HepG2 (cell line): Measurements from ENCODE around the gene ABCA2. TPM values are rescaled to one million over a fixed set of nuclear protein-coding genes. Genes with fewer than 3 reads are reported as not detected.
A peak's percentile ranks its signal among the peaks of the same experiment; 100 is the strongest.

ENCODE experiments used
- AGO1 ChIP-seq: fragments of 200-400 bp; formaldehyde crosslinking; IDR thresholded peaks from 2 replicates; pipeline ENCODE4 v1.6.1; 2017; ENCODE audit warnings: mild to moderate bottlenecking, low read depth, low read length, moderate library complexity; ENCODE audit not compliant: poor library complexity, severe bottlenecking
- FOXM1 ChIP-seq: sonication (generic); formaldehyde crosslinking; IDR thresholded peaks from 2 replicates; pipeline ENCODE4 v1.5.0; 2020; ENCODE audit warnings: missing genetic modification reagents
- GZF1 ChIP-seq: sonication (generic); formaldehyde crosslinking; IDR thresholded peaks from 2 replicates; pipeline ENCODE4 v1.5.1; 2020; ENCODE audit warnings: mild to moderate bottlenecking, missing genetic modification reagents
- IKZF5 ChIP-seq: IDR thresholded peaks from 2 replicates; pipeline ENCODE4 v1.6.1; 2018; ENCODE audit warnings: missing genetic modification reagents, mild to moderate bottlenecking, missing compliant biosample characterization
- KDM5B ChIP-seq: sonication (generic); formaldehyde crosslinking; IDR thresholded peaks from 2 replicates; pipeline ENCODE4 v1.4.0; 2020; ENCODE audit warnings: missing genetic modification reagents, mild to moderate bottlenecking, borderline replicate concordance
- LBX2 ChIP-seq: sonication (generic); formaldehyde crosslinking; IDR thresholded peaks from 2 replicates; pipeline ENCODE4 v1.5.0; 2020; ENCODE audit warnings: missing genetic modification reagents, mild to moderate bottlenecking, borderline replicate concordance
- NFYC ChIP-seq: IDR thresholded peaks from 2 replicates; pipeline ENCODE4 v1.6.1; 2016; ENCODE audit warnings: missing genetic modification reagents, missing compliant biosample characterization
- PITX1 ChIP-seq: sonication (generic); formaldehyde crosslinking; IDR thresholded peaks from 2 replicates; pipeline ENCODE4 v1.5.1; 2020; ENCODE audit warnings: mild to moderate bottlenecking, missing genetic modification reagents
- SALL2 ChIP-seq: sonication (generic); formaldehyde crosslinking; IDR thresholded peaks from 2 replicates; pipeline ENCODE4 v1.8.1; 2023; ENCODE audit warnings: mild to moderate bottlenecking, missing genetic modification reagents, inconsistent platforms
- SRSF4 ChIP-seq: fragments of 200-400 bp; formaldehyde crosslinking; IDR thresholded peaks from one replicate; pipeline ENCODE4 v1.6.1; 2018; ENCODE audit warnings: mild to moderate bottlenecking, low read depth, low read length, moderate library complexity; ENCODE audit not compliant: poor library complexity, severe bottlenecking
- WIZ ChIP-seq: sonication (generic); formaldehyde crosslinking; IDR thresholded peaks from 2 replicates; pipeline ENCODE4 v1.5.1; 2020; ENCODE audit warnings: mild to moderate bottlenecking, missing genetic modification reagents
- ZBTB20 ChIP-seq: sonication (generic); formaldehyde crosslinking; IDR thresholded peaks from 2 replicates; pipeline ENCODE4 v1.8.1; 2023; ENCODE audit warnings: missing genetic modification reagents, low read depth, mild to moderate bottlenecking, borderline replicate concordance
- ZFP91 ChIP-seq: sonication (generic); formaldehyde crosslinking; IDR thresholded peaks from 2 replicates; pipeline ENCODE4 v1.9.0; 2022; ENCODE audit warnings: missing genetic modification reagents, mild to moderate bottlenecking, borderline replicate concordance
- ZFX ChIP-seq: sonication (generic); formaldehyde crosslinking; IDR thresholded peaks from 2 replicates; pipeline ENCODE4 v1.4.0; 2020; ENCODE audit warnings: mild to moderate bottlenecking, low read depth, missing genetic modification reagents, moderate library complexity
- ZKSCAN8 ChIP-seq: IDR thresholded peaks from 2 replicates; pipeline ENCODE4 v1.6.1; 2016; ENCODE audit warnings: borderline replicate concordance, missing genetic modification reagents, missing compliant biosample characterization
- ZNF234 ChIP-seq: sonication (generic); formaldehyde crosslinking; conservative IDR thresholded peaks from 2 replicates; pipeline ENCODE4 v1.5.1; 2020; ENCODE audit warnings: mild to moderate bottlenecking, missing genetic modification reagents
- ZNF235 ChIP-seq: sonication (generic); formaldehyde crosslinking; IDR thresholded peaks from 2 replicates; pipeline ENCODE4 v1.8.1; 2023; ENCODE audit warnings: mild to moderate bottlenecking, missing genetic modification reagents, borderline replicate concordance
- ZNF501 ChIP-seq: sonication (generic); formaldehyde crosslinking; IDR thresholded peaks from 2 replicates; pipeline ENCODE4 v1.5.1; 2020; ENCODE audit warnings: mild to moderate bottlenecking, moderate library complexity, missing genetic modification reagents
- ZNF574 ChIP-seq: sonication (generic); formaldehyde crosslinking; IDR thresholded peaks from 2 replicates; pipeline ENCODE4 v1.4.0; 2020; ENCODE audit warnings: missing genetic modification reagents
- ZNF792 ChIP-seq: IDR thresholded peaks from 2 replicates; pipeline ENCODE4 v1.6.1; 2016
- polyA plus RNA-seq, 8 experiments: library from polyadenylated mRNA; depleted of rRNA in 3 of 8; stranded (reverse) in 7 of 8; unstranded in 1 of 8; fragments of >200 nt; fragmentation: Illumina TruSeq in 4 of 8; extraction: Trizol in 4 of 8; gene quantifications; 2 replicates each; pipeline versions ENCODE4 v1.2.1 to v1.2.3, GENCODE V29; 2011 to 2016; ENCODE audit warnings: low read depth in 4 of 8, missing spikeins in 1 of 8, mixed read lengths in 1 of 8; ENCODE audit not compliant: insufficient read depth in 1 of 8
- total RNA-seq, 5 experiments: library from RNA; depleted of rRNA; stranded (reverse); fragments of >200 nt; fragmentation: Illumina TruSeq; extraction: Trizol; gene quantifications; 2 replicates each; pipeline ENCODE4 v1.2.3, GENCODE V29; 2016; ENCODE audit warnings: low read depth in 1 of 5
- TF ChIP-seq, protein P1 (sequence below): sonication (generic); formaldehyde crosslinking; IDR thresholded peaks from 2 replicates; pipeline ENCODE4 v1.5.1; 2020; ENCODE audit warnings: mild to moderate bottlenecking, moderate library complexity, missing genetic modification reagents

Gene ABCA2
- total and polyA plus RNA-seq, 2 of the 13 experiments (the other 11 are each of a cell fraction or from before 2014, with no cell fraction given), result 2.9 to 19.2 TPM

GRCh38 chr9:137070201-137070905 is 42.3 kb upstream of the ABCA2 start, which contains the start of gene SAPCD2 (continued):
- 0 out of 2 replicates have a peak, but pooled peaks have one; percentile 8 for TF ChIP-seq SALL2
- TF ChIP-seq FOXM1 (CRISPR knock-in tag), result 0 out of 2 replicates have a peak, but pooled peaks have one; percentile 32
- TF ChIP-seq AGO1, result peak; percentile 61
- TF ChIP-seq KDM5B, result peak; percentile 23; the same call in 1 of the 2 replicates
- TF ChIP-seq ZNF574 (CRISPR knock-in tag), result 0 out of 2 replicates have a peak, but pooled peaks have one; percentile 12
- TF ChIP-seq, protein P1, sequence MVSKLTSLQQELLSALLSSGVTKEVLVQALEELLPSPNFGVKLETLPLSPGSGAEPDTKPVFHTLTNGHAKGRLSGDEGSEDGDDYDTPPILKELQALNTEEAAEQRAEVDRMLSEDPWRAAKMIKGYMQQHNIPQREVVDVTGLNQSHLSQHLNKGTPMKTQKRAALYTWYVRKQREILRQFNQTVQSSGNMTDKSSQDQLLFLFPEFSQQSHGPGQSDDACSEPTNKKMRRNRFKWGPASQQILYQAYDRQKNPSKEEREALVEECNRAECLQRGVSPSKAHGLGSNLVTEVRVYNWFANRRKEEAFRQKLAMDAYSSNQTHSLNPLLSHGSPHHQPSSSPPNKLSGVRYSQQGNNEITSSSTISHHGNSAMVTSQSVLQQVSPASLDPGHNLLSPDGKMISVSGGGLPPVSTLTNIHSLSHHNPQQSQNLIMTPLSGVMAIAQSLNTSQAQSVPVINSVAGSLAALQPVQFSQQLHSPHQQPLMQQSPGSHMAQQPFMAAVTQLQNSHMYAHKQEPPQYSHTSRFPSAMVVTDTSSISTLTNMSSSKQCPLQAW, result no peak; the same call in 1 of the 2 replicates
- 0 out of 2 replicates have a peak, but pooled peaks have one; percentile 10 for TF ChIP-seq ZNF235 (CRISPR knock-in tag)
- peak; percentile 65 for TF ChIP-seq ZNF792 (CRISPR knock-in tag)
- peak; percentile 35; the same call in 1 of the 2 replicates for TF ChIP-seq LBX2 (CRISPR knock-in tag)
- TF ChIP-seq WIZ (CRISPR knock-in tag), result no peak
- 0 out of 2 replicates have a peak, but pooled peaks have one; percentile 24 for TF ChIP-seq ZNF234
- no peak for TF ChIP-seq GZF1 (CRISPR knock-in tag)
- TF ChIP-seq ZKSCAN8 (CRISPR knock-in tag), result no peak
- TF ChIP-seq IKZF5 (CRISPR knock-in tag), result peak; percentile 51; the same call in 1 of the 2 replicates
- 0 out of 2 replicates have a peak, but pooled peaks have one; percentile 73 for TF ChIP-seq ZFX
- TF ChIP-seq ZFP91 (CRISPR knock-in tag), result peak; percentile 54; the same call in 1 of the 2 replicates
- TF ChIP-seq SRSF4, result no peak
- TF ChIP-seq ZBTB20 (CRISPR knock-in tag), result no peak
- peak; percentile 82 for TF ChIP-seq NFYC (CRISPR knock-in tag)
- TF ChIP-seq PITX1 (CRISPR knock-in tag), result peak; percentile 7; the same call in 1 of the 2 replicates
- TF ChIP-seq ZNF501, result peak; percentile 76
